K562 (cell line): ENCODE measurements around the gene KDM4F. TPM values are rescaled to one million over a fixed set of nuclear protein-coding genes. Genes with fewer than 3 reads are reported as not detected.
A peak's percentile ranks its signal among the peaks of the same experiment; 100 is the strongest.

Source experiments
- ATF1 ChIP-seq, 2 experiments: fragments of 450-650 bp in 1 of 2; IDR thresholded peaks; 2 replicates each; pipeline ENCODE4 v1.6.1; 2016; ENCODE audit warnings: missing compliant biosample characterization in 1 of 2, missing genetic modification characterization in 1 of 2
- BACH1 ChIP-seq: fragments of 200-800 bp; sonication (Bioruptor generic); IDR thresholded peaks from 2 replicates; pipeline ENCODE4 v1.6.1; 2016; ENCODE audit warnings: missing genetic modification characterization, missing compliant biosample characterization
- CBFB ChIP-seq: sonication (generic); formaldehyde crosslinking; IDR thresholded peaks from 2 replicates; pipeline ENCODE4 v1.4.0; 2020; ENCODE audit warnings: mild to moderate bottlenecking, missing genetic modification reagents
- CEBPB ChIP-seq: fragments of 450-650 bp; IDR thresholded peaks from 2 replicates; pipeline ENCODE4 v1.6.1; 2016; ENCODE audit warnings: missing genetic modification characterization, missing compliant biosample characterization
- ETV6 ChIP-seq, 3 experiments: fragments of 150-350 bp in 1 of 3; sonication (generic) in 1 of 3; formaldehyde crosslinking in 1 of 3; IDR thresholded peaks; 2 replicates each; pipeline versions ENCODE4 v1.6.1 to v1.8.0; 2014 to 2022; ENCODE audit warnings: borderline replicate concordance in 2 of 3, low read depth in 2 of 3, antibody characterized with exemption in 1 of 3, low read length in 1 of 3, mild to moderate bottlenecking in 1 of 3, missing genetic modification reagents in 1 of 3
- HNRNPLL ChIP-seq: fragments of 200-400 bp; formaldehyde crosslinking; IDR thresholded peaks from 2 replicates; pipeline ENCODE4 v1.6.1; 2017; ENCODE audit warnings: low read length, low read depth, mild to moderate bottlenecking; ENCODE audit not compliant: poor library complexity, severe bottlenecking
- MIER1 ChIP-seq: fragments of 450-650 bp; IDR thresholded peaks from 2 replicates; pipeline ENCODE4 v1.6.1; 2016; ENCODE audit warnings: antibody characterized with exemption, mild to moderate bottlenecking, low read depth
- PHB2 ChIP-seq: fragments of 450-650 bp; IDR thresholded peaks from 2 replicates; pipeline ENCODE4 v1.6.1; 2017; ENCODE audit warnings: low read depth
- RBM25 ChIP-seq: fragments of 200-400 bp; formaldehyde crosslinking; IDR thresholded peaks from 2 replicates; pipeline ENCODE4 v1.6.1; 2018; ENCODE audit warnings: low read length, low read depth, moderate library complexity; ENCODE audit not compliant: severe bottlenecking
- SMAD1 ChIP-seq: fragments of 150-350 bp; IDR thresholded peaks from 2 replicates; pipeline ENCODE4 v1.6.1; 2014; ENCODE audit warnings: low read length, low read depth; ENCODE audit not compliant: partially characterized antibody
- STAT6 ChIP-seq: sonication (generic); formaldehyde crosslinking; IDR thresholded peaks from 2 replicates; pipeline ENCODE4 v1.8.1; 2023; ENCODE audit warnings: mild to moderate bottlenecking, missing genetic modification reagents
- TFAM ChIP-seq: fragments of 250-450 bp; sonication (Bioruptor Pico); conservative IDR thresholded peaks from 2 replicates; pipeline ENCODE4 v1.5.0; 2021; ENCODE audit warnings: mild to moderate bottlenecking, moderate library complexity
- ZNF75A ChIP-seq: fragments of 450-650 bp; formaldehyde crosslinking; IDR thresholded peaks from 2 replicates; pipeline ENCODE4 v1.4.0; 2020; ENCODE audit warnings: mild to moderate bottlenecking
- polyA plus RNA-seq, 8 experiments: library from polyadenylated mRNA; depleted of rRNA in 4 of 8; stranded (reverse) in 5 of 8; unstranded in 3 of 8; fragments of >200 nt; fragmentation: Nextera tagmentation in 2 of 8; fragmentation: Illumina TruSeq in 1 of 8; extraction: Ambion mirVana in 2 of 8; extraction: Trizol in 1 of 8; gene quantifications; 2 replicates each; pipeline versions ENCODE4 v1.2.1 to v1.2.3, GENCODE V29; 2011 to 2014; ENCODE audit warnings: inconsistent platforms in 1 of 8, missing spikeins in 1 of 8
- total RNA-seq, 7 experiments: library from RNA; depleted of rRNA in 6 of 7; stranded (reverse); fragments of >200 nt in 6 of 7; fragmentation: Illumina TruSeq in 2 of 7; extraction: Trizol in 2 of 7; gene quantifications; 2 replicates each; pipeline versions ENCODE4 v1.2.1 to v1.2.3, GENCODE V29; 2011 to 2021; ENCODE audit warnings: low replicate concordance in 1 of 7
- TF ChIP-seq, protein P1 (sequence below): sonication (generic); formaldehyde crosslinking; IDR thresholded peaks from 2 replicates; pipeline ENCODE4 v1.8.0; 2023; ENCODE audit warnings: missing genetic modification reagents, mild to moderate bottlenecking, borderline replicate concordance
- TF ChIP-seq, protein P2 (sequence below), 3 experiments: IDR thresholded peaks in 2 of 3; conservative IDR thresholded peaks in 1 of 3; 2 replicates each; pipeline ENCODE4 v1.5.1; 2011 to 2012; ENCODE audit warnings: low read length in 3 of 3, mild to moderate bottlenecking in 3 of 3, control low read depth in 2 of 3, improper control_type of control experiment in 1 of 3, inconsistent platforms in 1 of 3, low read depth in 1 of 3, mixed read lengths in 1 of 3, moderate library complexity in 1 of 3; ENCODE audit not compliant: insufficient read depth in 2 of 3

The KDM4F gene
- total and polyA plus RNA-seq, 9 of the 15 experiments (the other 6 are each of a cell fraction or from before 2014, with no cell fraction given): not detected

DNA sequence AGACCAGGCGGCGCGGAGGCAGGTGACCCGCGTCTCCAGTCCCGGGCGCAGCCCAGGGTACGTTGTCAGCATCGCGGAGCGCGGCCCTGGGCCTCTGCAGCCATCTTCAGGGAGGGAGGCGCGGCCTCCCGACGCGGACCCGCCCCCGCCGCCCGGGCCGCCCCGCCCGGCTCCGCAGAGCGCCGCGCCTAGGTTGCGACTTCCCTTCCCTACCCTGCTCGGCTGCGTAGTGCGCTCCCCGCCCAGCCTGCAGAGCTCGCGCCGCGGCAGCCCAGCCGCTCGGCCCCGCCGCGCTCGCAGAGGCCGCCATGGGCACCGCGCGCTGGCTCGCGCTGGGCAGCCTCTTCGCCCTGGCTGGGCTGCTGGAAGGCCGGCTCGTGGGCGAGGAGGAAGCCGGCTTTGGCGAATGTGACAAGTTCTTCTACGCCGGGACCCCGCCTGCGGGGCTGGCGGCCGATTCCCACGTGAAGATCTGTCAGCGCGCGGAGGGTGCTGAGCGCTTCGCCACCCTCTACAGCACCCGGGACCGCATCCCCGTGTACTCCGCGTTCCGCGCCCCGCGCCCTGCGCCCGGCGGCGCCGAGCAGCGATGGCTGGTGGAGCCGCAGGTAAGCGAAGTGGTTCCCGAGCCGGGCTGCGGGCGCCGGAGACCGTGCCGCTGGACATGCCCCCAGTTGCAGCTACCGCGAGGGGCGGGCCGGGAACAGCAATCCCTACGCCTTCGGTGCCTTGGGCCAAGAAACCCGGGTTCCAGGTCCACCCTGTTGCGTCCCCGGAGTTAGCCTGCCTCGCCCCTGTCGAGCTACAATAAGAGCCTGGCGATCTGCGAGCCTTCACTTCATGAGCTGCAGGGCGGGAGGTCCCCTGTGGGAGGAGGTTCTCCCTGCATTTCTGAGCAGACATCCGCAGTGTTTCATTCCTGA is 40.7 kb downstream of the KDM4F start, which contains the start of gene ENDOD1 (continued):
- TF ChIP-seq, protein P1, sequence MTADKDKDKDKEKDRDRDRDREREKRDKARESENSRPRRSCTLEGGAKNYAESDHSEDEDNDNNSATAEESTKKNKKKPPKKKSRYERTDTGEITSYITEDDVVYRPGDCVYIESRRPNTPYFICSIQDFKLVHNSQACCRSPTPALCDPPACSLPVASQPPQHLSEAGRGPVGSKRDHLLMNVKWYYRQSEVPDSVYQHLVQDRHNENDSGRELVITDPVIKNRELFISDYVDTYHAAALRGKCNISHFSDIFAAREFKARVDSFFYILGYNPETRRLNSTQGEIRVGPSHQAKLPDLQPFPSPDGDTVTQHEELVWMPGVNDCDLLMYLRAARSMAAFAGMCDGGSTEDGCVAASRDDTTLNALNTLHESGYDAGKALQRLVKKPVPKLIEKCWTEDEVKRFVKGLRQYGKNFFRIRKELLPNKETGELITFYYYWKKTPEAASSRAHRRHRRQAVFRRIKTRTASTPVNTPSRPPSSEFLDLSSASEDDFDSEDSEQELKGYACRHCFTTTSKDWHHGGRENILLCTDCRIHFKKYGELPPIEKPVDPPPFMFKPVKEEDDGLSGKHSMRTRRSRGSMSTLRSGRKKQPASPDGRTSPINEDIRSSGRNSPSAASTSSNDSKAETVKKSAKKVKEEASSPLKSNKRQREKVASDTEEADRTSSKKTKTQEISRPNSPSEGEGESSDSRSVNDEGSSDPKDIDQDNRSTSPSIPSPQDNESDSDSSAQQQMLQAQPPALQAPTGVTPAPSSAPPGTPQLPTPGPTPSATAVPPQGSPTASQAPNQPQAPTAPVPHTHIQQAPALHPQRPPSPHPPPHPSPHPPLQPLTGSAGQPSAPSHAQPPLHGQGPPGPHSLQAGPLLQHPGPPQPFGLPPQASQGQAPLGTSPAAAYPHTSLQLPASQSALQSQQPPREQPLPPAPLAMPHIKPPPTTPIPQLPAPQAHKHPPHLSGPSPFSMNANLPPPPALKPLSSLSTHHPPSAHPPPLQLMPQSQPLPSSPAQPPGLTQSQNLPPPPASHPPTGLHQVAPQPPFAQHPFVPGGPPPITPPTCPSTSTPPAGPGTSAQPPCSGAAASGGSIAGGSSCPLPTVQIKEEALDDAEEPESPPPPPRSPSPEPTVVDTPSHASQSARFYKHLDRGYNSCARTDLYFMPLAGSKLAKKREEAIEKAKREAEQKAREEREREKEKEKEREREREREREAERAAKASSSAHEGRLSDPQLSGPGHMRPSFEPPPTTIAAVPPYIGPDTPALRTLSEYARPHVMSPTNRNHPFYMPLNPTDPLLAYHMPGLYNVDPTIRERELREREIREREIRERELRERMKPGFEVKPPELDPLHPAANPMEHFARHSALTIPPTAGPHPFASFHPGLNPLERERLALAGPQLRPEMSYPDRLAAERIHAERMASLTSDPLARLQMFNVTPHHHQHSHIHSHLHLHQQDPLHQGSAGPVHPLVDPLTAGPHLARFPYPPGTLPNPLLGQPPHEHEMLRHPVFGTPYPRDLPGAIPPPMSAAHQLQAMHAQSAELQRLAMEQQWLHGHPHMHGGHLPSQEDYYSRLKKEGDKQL (CRISPR knock-in tag): no peak
- TF ChIP-seq BACH1 (tag): no peak
- TF ChIP-seq HNRNPLL: peak; percentile 71
- TF ChIP-seq PHB2: no peak
- no peak for TF ChIP-seq ZNF75A (CRISPR knock-in tag)
- no peak for TF ChIP-seq SMAD1
- no peak for TF ChIP-seq CBFB
- TF ChIP-seq, protein P2, sequence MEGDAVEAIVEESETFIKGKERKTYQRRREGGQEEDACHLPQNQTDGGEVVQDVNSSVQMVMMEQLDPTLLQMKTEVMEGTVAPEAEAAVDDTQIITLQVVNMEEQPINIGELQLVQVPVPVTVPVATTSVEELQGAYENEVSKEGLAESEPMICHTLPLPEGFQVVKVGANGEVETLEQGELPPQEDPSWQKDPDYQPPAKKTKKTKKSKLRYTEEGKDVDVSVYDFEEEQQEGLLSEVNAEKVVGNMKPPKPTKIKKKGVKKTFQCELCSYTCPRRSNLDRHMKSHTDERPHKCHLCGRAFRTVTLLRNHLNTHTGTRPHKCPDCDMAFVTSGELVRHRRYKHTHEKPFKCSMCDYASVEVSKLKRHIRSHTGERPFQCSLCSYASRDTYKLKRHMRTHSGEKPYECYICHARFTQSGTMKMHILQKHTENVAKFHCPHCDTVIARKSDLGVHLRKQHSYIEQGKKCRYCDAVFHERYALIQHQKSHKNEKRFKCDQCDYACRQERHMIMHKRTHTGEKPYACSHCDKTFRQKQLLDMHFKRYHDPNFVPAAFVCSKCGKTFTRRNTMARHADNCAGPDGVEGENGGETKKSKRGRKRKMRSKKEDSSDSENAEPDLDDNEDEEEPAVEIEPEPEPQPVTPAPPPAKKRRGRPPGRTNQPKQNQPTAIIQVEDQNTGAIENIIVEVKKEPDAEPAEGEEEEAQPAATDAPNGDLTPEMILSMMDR (IDR thresholded peaks at IDR 0.05 in 2 of 3, conservative IDR thresholded peaks at IDR 0.05 in 1 of 3; ENCODE audit: insufficient read depth in 2 of 3, low read depth in 1 of 3, low read length in 3 of 3): peak in 2 of 3 experiments; percentile 20 to 28; a peak in 1 of 6 replicates
- no peak for TF ChIP-seq RBM25
- no peak for TF ChIP-seq ETV6 (IDR thresholded peaks at IDR 0.05; ENCODE audit: borderline replicate concordance in 1 of 2, low read depth in 2 of 2, low read length in 1 of 2)
- 0 out of 2 replicates have a peak, but pooled peaks have one; percentile 72 for TF ChIP-seq ETV6 (CRISPR knock-in tag; IDR thresholded peaks at IDR 0.05; ENCODE audit: borderline replicate concordance)
- TF ChIP-seq CEBPB: no peak
- no peak for TF ChIP-seq MIER1
- TF ChIP-seq TFAM (CRISPR knock-in tag): no peak
- 0 out of 2 replicates have a peak, but pooled peaks have one; percentile 15 for TF ChIP-seq STAT6 (CRISPR knock-in tag)
- no peak for TF ChIP-seq ATF1 (CRISPR knock-in tag; IDR thresholded peaks at IDR 0.05)
- peak; percentile 52 for TF ChIP-seq ATF1 (tag; IDR thresholded peaks at IDR 0.05)
